Activated CD4-positive, alpha-beta memory T cell treated with anti-CD3 and anti-CD28 coated beads for 36 hours (primary cell): ENCODE results near the gene E4F1. TPM values are rescaled to one million over a fixed set of nuclear protein-coding genes. Genes with fewer than 3 reads are reported as not detected.

Source experiments
- CTCF ChIA-PET: fragments of 350-600 bp; sonication (Branson Sonifier 250); formaldehyde crosslinking; loops from one replicate; lab custom pipeline; 2021; ENCODE audit warnings: antibody characterized with exemption, inconsistent platforms; lab: Charles Lee
- POLR2A ChIA-PET: fragments of 350-600 bp; sonication (Branson Sonifier 250); formaldehyde crosslinking; loops from one replicate; lab custom pipeline; 2021; ENCODE audit warnings: antibody characterized with exemption; lab: Charles Lee
- DNase-seq: peaks from one replicate; pipeline ENCODE4 v3.0.0-alpha.2; 2020
- H3K27ac Mint-ChIP-seq: one replicate; pipeline ENCODE4 v1.8.0; 2021; ENCODE audit warnings: mixed read lengths
- H3K27me3 Mint-ChIP-seq: one replicate; pipeline ENCODE4 v1.8.0; 2021; ENCODE audit warnings: mixed read lengths
- H3K36me3 Mint-ChIP-seq: one replicate; pipeline ENCODE4 v1.8.0; 2021; ENCODE audit warnings: mixed read lengths
- H3K4me1 Mint-ChIP-seq: one replicate; pipeline ENCODE4 v1.8.0; 2021; ENCODE audit warnings: low read depth, mixed read lengths
- H3K4me3 Mint-ChIP-seq: one replicate; pipeline ENCODE4 v1.8.0; 2021; ENCODE audit warnings: mild to moderate bottlenecking, mixed read lengths
- H3K9me3 Mint-ChIP-seq: one replicate; pipeline ENCODE4 v1.8.0; 2021; ENCODE audit warnings: mixed read lengths
- intact Hi-C: fragments of 100-400 bp; cut with micrococcal nuclease; formaldehyde crosslinking; loops from one replicate; pipeline ENCODE4 v1.15.1; 2023
- total RNA-seq, 2 experiments: library from RNA; stranded (reverse); gene quantifications; one replicate each; pipeline ENCODE4 v1.2.3, GENCODE V29; 2021

E4F1 gene, protein sequence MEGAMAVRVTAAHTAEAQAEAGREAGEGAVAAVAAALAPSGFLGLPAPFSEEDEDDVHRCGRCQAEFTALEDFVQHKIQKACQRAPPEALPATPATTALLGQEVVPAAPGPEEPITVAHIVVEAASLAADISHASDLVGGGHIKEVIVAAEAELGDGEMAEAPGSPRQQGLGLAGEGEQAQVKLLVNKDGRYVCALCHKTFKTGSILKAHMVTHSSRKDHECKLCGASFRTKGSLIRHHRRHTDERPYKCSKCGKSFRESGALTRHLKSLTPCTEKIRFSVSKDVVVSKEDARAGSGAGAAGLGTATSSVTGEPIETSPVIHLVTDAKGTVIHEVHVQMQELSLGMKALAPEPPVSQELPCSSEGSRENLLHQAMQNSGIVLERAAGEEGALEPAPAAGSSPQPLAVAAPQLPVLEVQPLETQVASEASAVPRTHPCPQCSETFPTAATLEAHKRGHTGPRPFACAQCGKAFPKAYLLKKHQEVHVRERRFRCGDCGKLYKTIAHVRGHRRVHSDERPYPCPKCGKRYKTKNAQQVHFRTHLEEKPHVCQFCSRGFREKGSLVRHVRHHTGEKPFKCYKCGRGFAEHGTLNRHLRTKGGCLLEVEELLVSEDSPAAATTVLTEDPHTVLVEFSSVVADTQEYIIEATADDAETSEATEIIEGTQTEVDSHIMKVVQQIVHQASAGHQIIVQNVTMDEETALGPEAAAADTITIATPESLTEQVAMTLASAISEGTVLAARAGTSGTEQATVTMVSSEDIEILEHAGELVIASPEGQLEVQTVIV
- 10 to 100 TPM; 19.3 to 19.6 TPM for total RNA-seq

DNA sequence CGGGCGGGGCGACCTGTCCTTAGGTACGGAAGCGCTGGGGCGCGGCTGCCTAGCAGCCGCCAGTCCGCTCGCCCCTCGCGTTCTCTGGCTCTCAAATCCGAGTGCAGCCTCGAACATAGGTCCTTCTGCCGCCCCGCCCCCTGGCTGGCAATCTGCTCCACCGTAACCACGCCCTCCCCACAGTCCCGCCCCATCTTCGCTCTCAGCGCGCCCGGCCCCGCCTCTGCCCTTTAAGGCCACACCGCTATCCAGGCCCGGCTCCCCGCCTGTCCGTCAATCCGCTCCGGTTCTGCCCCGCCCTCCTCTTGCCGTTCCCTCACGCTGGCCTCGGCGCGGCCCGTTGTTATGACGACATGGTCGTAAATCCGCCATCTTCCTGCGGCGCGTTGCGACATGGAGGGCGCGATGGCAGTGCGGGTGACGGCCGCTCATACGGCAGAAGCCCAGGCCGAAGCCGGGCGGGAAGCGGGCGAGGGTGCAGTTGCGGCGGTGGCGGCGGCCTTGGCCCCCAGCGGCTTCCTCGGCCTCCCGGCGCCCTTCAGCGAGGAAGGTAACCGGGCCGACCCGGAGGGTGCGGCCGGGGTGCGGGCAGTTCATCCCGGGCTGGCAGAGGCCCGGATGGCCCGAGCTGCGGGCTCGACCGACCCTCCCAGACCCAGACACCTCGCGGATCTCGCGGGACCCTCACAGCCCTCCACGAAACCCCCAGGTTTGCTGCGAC, at the start of gene E4F1:
Gene E4F1 (plus strand): TSS at position 371 of the 721 bp plus-strand sequence. CDS start 23 bp downstream, at position 394.
- CTCF ChIA-PET = interaction anchor here (0.9 to 1.8 kb wide), 4 partner anchors 9 to 278 kb away, joined by 3 to 8 read pairs (median 4); partner anchors contain the start of gene PGP
- POLR2A ChIA-PET = interaction anchor here (0.7 to 3.1 kb wide), 5 partner anchors 9 to 68 kb away, joined by 3 to 11 read pairs (median 3); partner anchors contain the start of genes ECI1, PGP and TRAF7
- H3K9me3 Mint-ChIP-seq = no peaks in the 10 kb centered on the region
- H3K27ac Mint-ChIP-seq = peak within 1 kb of the TSS; percentile 45
- DNase-seq = peak; percentile 100
- no peaks in the 10 kb centered on the region for H3K36me3 Mint-ChIP-seq
- peak within 1 kb of the TSS; percentile 81 for H3K4me3 Mint-ChIP-seq
- H3K4me1 Mint-ChIP-seq = peaks cover 16% of the 10 kb centered on the region
- no peaks in the 10 kb centered on the region for H3K27me3 Mint-ChIP-seq
- intact Hi-C loops = loop anchor here (1.0 to 2.0 kb wide), 5 partner anchors 8 to 68 kb away; partner anchors contain the start of genes ECI1, MLST8, RNPS1 and TRAF7

DNA sequence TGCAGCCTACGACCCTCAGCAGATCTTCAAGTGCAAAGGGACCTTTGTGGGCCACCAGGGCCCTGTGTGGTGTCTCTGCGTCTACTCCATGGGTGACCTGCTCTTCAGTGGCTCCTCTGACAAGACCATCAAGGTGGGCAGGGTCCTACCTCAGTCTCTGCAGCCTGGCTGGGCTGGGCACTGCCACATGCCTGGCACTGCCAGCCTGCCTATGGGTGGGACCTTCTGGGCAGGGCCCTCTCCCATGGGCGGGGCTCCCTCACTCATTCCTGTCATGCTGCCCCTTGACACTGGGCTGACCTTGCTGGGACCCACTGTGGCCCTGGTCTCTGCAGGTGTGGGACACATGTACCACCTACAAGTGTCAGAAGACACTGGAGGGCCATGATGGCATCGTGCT, 49.5 kb upstream of the E4F1 start:
- no peak overlapping the region for H3K4me3 Mint-ChIP-seq
- CTCF ChIA-PET = no interaction called here

DNA sequence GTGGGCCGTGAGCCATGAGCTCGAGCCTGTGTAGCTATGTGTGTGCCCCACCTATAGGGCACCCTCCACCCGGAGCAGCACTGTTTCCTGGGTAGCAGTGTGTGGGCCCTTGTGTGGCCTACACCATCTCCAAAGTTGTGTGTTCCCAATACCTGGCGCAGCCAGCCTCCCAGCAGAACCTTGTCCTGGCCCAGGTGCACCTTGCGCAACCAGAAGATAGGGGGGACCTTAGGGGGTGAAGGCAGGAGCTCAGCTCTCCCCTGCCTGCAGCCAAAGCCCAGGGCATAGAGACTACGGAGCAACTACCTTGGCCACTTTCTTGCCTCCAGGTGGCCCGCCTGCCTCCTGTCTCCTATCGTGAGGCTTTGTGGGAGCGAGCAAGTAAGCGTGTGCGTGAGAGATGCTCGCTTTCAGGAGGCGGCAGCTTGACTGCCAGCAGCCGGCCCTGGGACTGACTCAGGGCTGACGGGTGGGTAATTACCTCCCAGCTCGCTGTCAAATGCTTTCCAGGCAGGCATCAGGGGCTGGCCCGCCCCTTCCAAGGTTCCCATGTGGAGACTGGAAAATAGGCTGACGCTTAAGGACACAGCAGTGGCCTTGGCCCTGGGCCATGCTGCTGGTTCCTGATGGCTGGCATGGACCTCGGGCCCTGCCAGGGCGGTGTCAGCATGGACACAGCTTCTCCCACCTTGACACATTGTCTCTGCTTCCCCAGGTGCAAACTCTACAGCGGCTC, 48.8 kb upstream of the E4F1 start:
- ChIA-PET POLR2A (interaction anchor here (1.1 kb wide), 1 partner anchor 20 kb away, joined by 3 read pairs; the partner anchor contains the start of gene TRAF7), CTCF (no interaction called here)
- DNase-seq = no peak
- no peak overlapping the region for H3K4me3 Mint-ChIP-seq
- no peak overlapping the region for H3K27ac Mint-ChIP-seq
- intact Hi-C loops = no loop called here
- H3K9me3 Mint-ChIP-seq = no peaks in the 10 kb centered on the region
- H3K36me3 Mint-ChIP-seq = peaks cover 15% of the 10 kb centered on the region
- no peaks in the 10 kb centered on the region for H3K27me3 Mint-ChIP-seq
- H3K4me1 Mint-ChIP-seq = no peaks in the 10 kb centered on the region

More for the DNA sequence above, 49.5 kb upstream of the E4F1 start:
- Mint-ChIP-seq H3K9me3 (no peaks in the 10 kb centered on the region), H3K27ac (no peak overlapping the region), H3K4me1 (no peaks in the 10 kb centered on the region), H3K27me3 (no peaks in the 10 kb centered on the region), H3K36me3 (peaks cover 15% of the 10 kb centered on the region)
- intact Hi-C loops = no loop called here
- no peak for DNase-seq
- POLR2A ChIA-PET = interaction anchor here (1.1 kb wide), 1 partner anchor 19 kb away, joined by 3 read pairs; the partner anchor contains the start of gene TRAF7

DNA sequence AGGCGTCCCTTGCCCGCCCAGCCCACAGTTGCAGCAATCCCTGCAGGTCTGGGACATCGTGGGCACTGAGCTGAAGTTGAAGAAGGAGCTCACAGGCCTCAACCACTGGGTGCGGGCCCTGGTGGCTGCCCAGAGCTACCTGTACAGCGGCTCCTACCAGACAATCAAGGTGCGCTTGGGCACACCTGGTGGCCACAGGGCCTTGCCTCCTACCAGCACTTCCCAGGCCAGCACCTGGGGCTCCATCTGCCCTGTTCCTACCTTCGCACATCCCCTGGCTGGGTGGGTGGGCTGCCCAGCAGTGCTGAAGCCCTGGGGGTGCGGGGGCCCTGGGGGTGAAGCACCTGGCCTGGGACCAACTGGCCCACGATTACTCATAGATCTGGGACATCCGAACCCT, 47.9 kb upstream of the E4F1 start:
- H3K9me3 Mint-ChIP-seq = no peaks in the 10 kb centered on the region
- CTCF ChIA-PET = no interaction called here
- H3K36me3 Mint-ChIP-seq = peaks cover 15% of the 10 kb centered on the region
- H3K27me3 Mint-ChIP-seq = no peaks in the 10 kb centered on the region
- POLR2A ChIA-PET = no interaction called here
- H3K4me1 Mint-ChIP-seq = no peaks in the 10 kb centered on the region
- H3K4me3 Mint-ChIP-seq = no peak overlapping the region
- no peak overlapping the region for H3K27ac Mint-ChIP-seq
- DNase-seq = no peak
- intact Hi-C loops = no loop called here

DNA sequence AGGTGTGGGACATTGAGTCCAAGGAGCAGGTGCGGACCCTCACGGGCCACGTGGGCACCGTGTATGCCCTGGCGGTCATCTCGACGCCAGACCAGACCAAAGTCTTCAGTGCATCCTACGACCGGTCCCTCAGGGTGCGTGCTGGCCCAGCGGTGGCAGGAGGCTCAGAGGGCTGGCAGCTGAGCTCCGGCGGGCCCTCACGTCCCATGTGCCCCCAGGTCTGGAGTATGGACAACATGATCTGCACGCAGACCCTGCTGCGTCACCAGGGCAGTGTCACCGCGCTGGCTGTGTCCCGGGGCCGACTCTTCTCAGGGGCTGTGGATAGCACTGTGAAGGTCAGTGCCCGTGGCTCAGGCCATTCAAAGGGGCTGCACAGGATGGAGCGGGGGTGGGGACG, 47.3 kb upstream of the E4F1 start:
- ChIA-PET CTCF (no interaction called here), POLR2A (no interaction called here)
- no peak overlapping the region for H3K4me3 Mint-ChIP-seq
- no peaks in the 10 kb centered on the region for H3K4me1 Mint-ChIP-seq
- no peak overlapping the region for H3K27ac Mint-ChIP-seq
- no peaks in the 10 kb centered on the region for H3K27me3 Mint-ChIP-seq
- H3K9me3 Mint-ChIP-seq = no peaks in the 10 kb centered on the region
- H3K36me3 Mint-ChIP-seq = peaks cover 15% of the 10 kb centered on the region
- intact Hi-C loops = no loop called here
- no peak for DNase-seq

DNA sequence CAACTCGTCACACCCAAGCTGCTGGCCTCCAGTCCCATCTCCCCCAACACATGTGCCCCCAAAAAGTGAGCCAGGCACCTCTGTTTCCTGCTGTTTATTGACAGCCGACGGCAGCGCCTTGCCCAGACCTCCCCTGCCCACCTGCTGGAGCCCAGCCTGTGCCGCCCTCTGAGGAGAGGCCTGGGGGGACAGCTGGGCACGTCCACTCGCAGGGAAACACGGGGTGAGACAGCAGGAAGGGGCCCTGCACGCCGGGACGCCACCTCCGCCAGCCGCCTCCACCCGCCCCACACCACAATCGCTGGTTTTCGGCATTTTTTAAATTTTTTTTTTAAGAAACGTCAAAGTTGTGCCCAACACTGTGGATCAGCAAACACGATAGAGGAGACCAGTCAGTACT, 46.3 kb upstream of the E4F1 start:
- DNase-seq = no peak
- ChIA-PET CTCF (no interaction called here), POLR2A (no interaction called here)
- H3K4me1 Mint-ChIP-seq = no peaks in the 10 kb centered on the region
- intact Hi-C loops = no loop called here
- no peaks in the 10 kb centered on the region for H3K9me3 Mint-ChIP-seq
- H3K36me3 Mint-ChIP-seq = peaks cover 15% of the 10 kb centered on the region
- H3K4me3 Mint-ChIP-seq = no peak overlapping the region
- H3K27ac Mint-ChIP-seq = no peak overlapping the region
- no peaks in the 10 kb centered on the region for H3K27me3 Mint-ChIP-seq

DNA sequence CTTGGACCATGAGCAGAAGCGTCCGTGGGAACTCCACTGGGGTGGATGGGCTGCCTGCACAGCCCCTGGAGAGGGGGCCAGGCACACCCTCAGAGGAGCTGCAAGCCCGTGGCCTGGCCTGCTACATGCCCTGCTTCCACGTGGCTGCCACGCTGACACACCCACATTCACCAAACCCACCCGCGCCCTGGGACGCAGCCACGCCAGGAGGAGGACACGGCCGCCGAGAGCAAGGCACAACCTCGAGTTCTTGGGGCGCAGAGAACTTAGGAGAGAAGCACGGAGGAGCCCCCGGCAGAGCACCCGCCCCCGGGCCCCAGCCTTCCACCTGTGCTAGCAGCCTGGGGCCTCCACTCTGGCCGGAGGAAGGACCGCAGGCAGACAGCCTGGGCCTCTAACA, 45.8 kb upstream of the E4F1 start:
- Mint-ChIP-seq H3K4me1 (no peaks in the 10 kb centered on the region), H3K27ac (no peak overlapping the region), H3K36me3 (peaks cover 15% of the 10 kb centered on the region), H3K4me3 (no peak overlapping the region), H3K9me3 (no peaks in the 10 kb centered on the region), H3K27me3 (no peaks in the 10 kb centered on the region)
- intact Hi-C loops = no loop called here
- no peak for DNase-seq
- ChIA-PET CTCF (no interaction called here), POLR2A (no interaction called here)

DNA sequence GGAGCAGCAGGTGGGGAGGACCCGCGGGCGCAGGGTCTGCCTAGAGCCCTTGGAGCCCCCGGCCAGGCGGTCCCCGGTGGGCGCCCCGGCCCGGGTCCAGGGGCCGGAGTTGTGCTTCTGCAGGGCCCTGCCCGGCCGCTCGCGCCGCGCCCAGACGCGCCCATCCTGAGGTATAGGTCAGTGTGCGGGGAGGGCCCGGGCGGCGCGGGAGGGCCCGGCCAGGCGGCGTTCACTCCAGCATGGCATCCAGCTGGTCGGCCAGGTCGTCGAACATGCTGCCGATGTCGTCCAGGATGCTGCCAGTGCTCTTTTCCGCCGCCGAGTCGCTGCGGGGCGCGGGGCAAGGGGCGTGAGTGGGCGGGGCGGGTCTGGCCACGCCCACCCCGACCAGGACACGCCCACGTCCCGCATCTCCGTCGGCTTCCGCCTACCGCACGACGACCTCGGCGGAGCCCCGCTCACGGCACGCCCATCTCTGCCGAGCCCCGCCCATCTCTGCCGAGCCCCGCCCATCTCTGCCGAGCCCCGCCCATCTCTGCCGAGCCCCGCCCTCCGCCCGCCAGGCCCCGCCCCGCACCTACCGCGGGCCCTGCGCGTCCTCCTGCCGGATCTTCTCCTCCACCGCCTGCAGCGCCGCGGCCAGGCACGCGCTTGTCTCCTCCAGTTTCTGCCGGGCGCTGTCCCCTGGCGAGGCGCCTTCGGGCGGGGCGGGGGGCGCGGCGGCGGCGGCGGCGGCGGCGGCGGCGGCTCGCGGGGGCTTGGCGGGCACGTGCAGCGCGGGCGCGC, 44.9 kb upstream of the E4F1 start:
- intact Hi-C loops = no loop called here
- Mint-ChIP-seq H3K4me1 (no peaks in the 10 kb centered on the region), H3K9me3 (no peaks in the 10 kb centered on the region), H3K27ac (no peak overlapping the region), H3K36me3 (peaks cover 14% of the 10 kb centered on the region), H3K4me3 (no peak overlapping the region), H3K27me3 (no peaks in the 10 kb centered on the region)
- CTCF ChIA-PET = no interaction called here
- DNase-seq = peak; percentile 52
- POLR2A ChIA-PET = no interaction called here

DNA sequence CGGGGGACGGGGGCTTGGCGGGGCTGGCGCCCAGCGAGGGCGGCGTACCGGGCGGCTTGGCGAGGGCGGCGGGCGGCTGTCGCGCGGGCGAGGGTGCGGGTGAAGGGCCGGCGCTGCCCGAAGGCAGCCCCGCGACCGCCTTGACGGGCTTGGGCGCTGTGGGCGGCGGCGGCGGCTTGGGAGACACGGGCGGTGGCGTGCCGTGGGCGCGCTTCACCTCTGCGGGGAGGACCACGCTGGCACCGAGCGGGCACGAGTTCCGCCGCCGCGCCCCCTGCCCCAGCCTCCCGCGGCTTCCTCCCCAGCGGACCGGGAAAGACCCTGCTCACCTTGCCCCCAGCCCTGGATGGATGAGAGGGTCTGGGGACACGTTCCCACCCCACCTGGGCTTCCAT, 44.3 kb upstream of the E4F1 start:
- Mint-ChIP-seq H3K4me1 (no peaks in the 10 kb centered on the region), H3K27me3 (no peaks in the 10 kb centered on the region), H3K9me3 (no peaks in the 10 kb centered on the region), H3K36me3 (peaks cover 10% of the 10 kb centered on the region), H3K27ac (no peak overlapping the region), H3K4me3 (no peak overlapping the region)
- intact Hi-C loops = no loop called here
- CTCF ChIA-PET = no interaction called here
- POLR2A ChIA-PET = no interaction called here
- DNase-seq = no peak

DNA sequence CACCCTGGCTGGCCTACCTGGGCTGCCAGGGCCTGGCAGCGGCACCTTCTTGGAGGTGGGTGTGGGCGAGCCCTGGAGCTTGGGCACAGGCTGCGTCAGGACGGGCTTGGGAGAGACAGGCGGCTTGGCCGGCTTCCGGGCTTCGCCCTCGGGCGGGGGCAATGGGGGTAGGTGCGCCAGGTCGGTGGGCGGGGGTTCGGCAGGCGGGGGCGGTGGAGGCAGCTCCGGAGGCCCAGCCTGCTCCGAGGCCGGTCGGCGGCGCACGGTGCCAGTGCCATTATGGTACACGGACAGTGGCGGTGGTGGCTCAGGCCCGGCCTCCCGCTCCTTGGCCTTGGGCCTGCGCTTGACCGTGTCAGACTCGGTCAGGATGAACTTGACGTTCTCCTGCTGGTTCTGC, 43.8 kb upstream of the E4F1 start:
- H3K27me3 Mint-ChIP-seq = no peaks in the 10 kb centered on the region
- no peaks in the 10 kb centered on the region for H3K9me3 Mint-ChIP-seq
- ChIA-PET POLR2A (no interaction called here), CTCF (no interaction called here)
- no peaks in the 10 kb centered on the region for H3K4me1 Mint-ChIP-seq
- DNase-seq = no peak
- no peak overlapping the region for H3K4me3 Mint-ChIP-seq
- no peak overlapping the region for H3K27ac Mint-ChIP-seq
- peaks cover 9% of the 10 kb centered on the region for H3K36me3 Mint-ChIP-seq
- intact Hi-C loops = no loop called here

DNA sequence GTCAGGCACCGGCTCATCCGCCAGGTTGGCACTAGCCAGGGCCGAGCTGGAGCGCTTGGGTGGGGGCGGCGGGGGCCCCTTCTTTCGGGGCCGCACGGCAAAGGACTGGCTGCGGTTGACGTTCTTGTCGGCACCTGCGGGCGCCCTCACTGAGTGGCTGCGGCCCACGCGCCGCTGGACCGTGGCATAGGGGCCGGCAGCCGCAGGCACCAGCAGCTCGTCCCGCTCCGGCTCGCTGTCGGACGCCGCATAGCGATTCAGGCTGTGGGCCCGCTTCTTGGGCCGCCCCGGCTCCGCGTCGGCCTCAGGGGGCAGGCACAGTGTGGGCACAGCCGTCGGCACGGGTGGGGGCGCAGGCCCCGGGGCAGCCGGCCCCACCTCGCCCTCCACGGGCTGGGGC, 42.9 kb upstream of the E4F1 start:
- Mint-ChIP-seq H3K4me1 (no peaks in the 10 kb centered on the region), H3K27ac (no peak overlapping the region), H3K9me3 (no peaks in the 10 kb centered on the region), H3K4me3 (no peak overlapping the region), H3K36me3 (peaks cover 9% of the 10 kb centered on the region), H3K27me3 (no peaks in the 10 kb centered on the region)
- DNase-seq = no peak
- CTCF ChIA-PET = no interaction called here
- intact Hi-C loops = no loop called here
- POLR2A ChIA-PET = no interaction called here
